PC-3 (cell line): ENCODE measurements around the gene ARF3.

ENCODE experiments used
- EZH2 ChIP-seq: fragments of 300-600 bp; sonication (generic); IDR thresholded peaks from one replicate; pipeline ENCODE4 v1.6.1; 2017; ENCODE audit warnings: antibody characterized with exemption, mild to moderate bottlenecking, low read length; ENCODE audit not compliant: unreplicated experiment
- TF ChIP-seq, protein P1 (sequence below): fragments of 300-600 bp; sonication (generic); conservative IDR thresholded peaks from 2 replicates; pipeline ENCODE4 v1.5.1; 2017; ENCODE audit warnings: antibody characterized with exemption, low read depth, mild to moderate bottlenecking, low read length

DNA sequence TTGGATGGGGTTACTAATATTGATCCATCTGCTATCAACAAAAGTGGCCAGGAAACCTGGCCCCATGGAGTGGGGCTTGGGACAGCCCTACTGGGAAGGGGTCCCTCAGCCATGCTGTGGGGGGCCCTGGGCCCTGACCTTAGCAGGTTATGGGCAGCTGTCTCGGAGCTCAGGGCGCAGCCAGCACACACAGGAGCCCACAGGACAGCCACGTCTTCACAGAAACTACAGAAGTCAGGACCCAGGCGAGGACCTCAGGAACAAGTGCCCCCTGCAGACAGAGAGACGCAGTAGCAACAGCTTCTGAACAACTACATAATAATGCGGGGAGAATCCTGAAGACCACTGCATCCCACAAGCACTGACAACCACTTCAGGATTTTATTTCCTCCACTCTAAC is 20.1 kb downstream of the ARF3 start:
- TF ChIP-seq, protein P1, sequence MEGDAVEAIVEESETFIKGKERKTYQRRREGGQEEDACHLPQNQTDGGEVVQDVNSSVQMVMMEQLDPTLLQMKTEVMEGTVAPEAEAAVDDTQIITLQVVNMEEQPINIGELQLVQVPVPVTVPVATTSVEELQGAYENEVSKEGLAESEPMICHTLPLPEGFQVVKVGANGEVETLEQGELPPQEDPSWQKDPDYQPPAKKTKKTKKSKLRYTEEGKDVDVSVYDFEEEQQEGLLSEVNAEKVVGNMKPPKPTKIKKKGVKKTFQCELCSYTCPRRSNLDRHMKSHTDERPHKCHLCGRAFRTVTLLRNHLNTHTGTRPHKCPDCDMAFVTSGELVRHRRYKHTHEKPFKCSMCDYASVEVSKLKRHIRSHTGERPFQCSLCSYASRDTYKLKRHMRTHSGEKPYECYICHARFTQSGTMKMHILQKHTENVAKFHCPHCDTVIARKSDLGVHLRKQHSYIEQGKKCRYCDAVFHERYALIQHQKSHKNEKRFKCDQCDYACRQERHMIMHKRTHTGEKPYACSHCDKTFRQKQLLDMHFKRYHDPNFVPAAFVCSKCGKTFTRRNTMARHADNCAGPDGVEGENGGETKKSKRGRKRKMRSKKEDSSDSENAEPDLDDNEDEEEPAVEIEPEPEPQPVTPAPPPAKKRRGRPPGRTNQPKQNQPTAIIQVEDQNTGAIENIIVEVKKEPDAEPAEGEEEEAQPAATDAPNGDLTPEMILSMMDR: peak; percentile 45
- TF ChIP-seq EZH2: no peak
